ENCODE data around the gene IQSEC1. TPM values are rescaled to one million over a fixed set of nuclear protein-coding genes. Genes with fewer than 3 reads are reported as not detected.

IQSEC1 gene
- total RNA-seq, 1 donor from 2014 or later: 34.2 TPM

- no peak for DNase-seq (ENCODE audit: low spot score, unreplicated experiment)
- Mint-ChIP-seq H3K4me1 (ENCODE audit: low read depth) (peaks cover 15% of the 10 kb centered on the region), H3K4me3 (ENCODE audit: low read depth) (no peak overlapping the region), H3K9me3 (ENCODE audit: low read depth) (no peaks in the 10 kb centered on the region), H3K36me3 (ENCODE audit: insufficient read depth) (no peaks in the 10 kb centered on the region), H3K27me3 (peaks cover 12% of the 10 kb centered on the region), H3K27ac (no peak overlapping the region)
- TF ChIP-seq CTCF (IDR thresholded peaks at IDR 0.05; ENCODE audit: unreplicated experiment): no peak
Observed at GRCh38 chr3:12980596-12981290, 92.5 kb downstream of the IQSEC1 start.

- no peak overlapping the region for H3K4me3 Mint-ChIP-seq (ENCODE audit: low read depth)
- H3K27me3 Mint-ChIP-seq: peaks cover 12% of the 10 kb centered on the region
- no peaks in the 10 kb centered on the region for H3K9me3 Mint-ChIP-seq (ENCODE audit: low read depth)
- no peak for TF ChIP-seq CTCF (IDR thresholded peaks at IDR 0.05; ENCODE audit: unreplicated experiment)
- peaks cover 15% of the 10 kb centered on the region for H3K4me1 Mint-ChIP-seq (ENCODE audit: low read depth)
- H3K27ac Mint-ChIP-seq: no peak overlapping the region
- no peaks in the 10 kb centered on the region for H3K36me3 Mint-ChIP-seq (ENCODE audit: insufficient read depth)
- DNase-seq (ENCODE audit: low spot score, unreplicated experiment): no peak
Observed at GRCh38 chr3:12979947-12980487, 93.2 kb downstream of the IQSEC1 start.

- no peaks in the 10 kb centered on the region for H3K36me3 Mint-ChIP-seq (ENCODE audit: insufficient read depth)
- H3K27ac Mint-ChIP-seq: no peak overlapping the region
- H3K4me1 Mint-ChIP-seq (ENCODE audit: low read depth): peaks cover 15% of the 10 kb centered on the region
- H3K27me3 Mint-ChIP-seq: peaks cover 12% of the 10 kb centered on the region
- H3K9me3 Mint-ChIP-seq (ENCODE audit: low read depth): no peaks in the 10 kb centered on the region
- no peak for TF ChIP-seq CTCF (IDR thresholded peaks at IDR 0.05; ENCODE audit: unreplicated experiment)
- no peak overlapping the region for H3K4me3 Mint-ChIP-seq (ENCODE audit: low read depth)
- DNase-seq (ENCODE audit: low spot score, unreplicated experiment): no peak
Observed at GRCh38 chr3:12979151-12979946, 93.9 kb downstream of the IQSEC1 start.

GRCh38 chr3:12978682-12979081 lies 94.5 kb downstream of the IQSEC1 start:
- no peaks in the 10 kb centered on the region for H3K9me3 Mint-ChIP-seq (ENCODE audit: low read depth)
- H3K4me1 Mint-ChIP-seq (ENCODE audit: low read depth): peaks cover 15% of the 10 kb centered on the region
- H3K27me3 Mint-ChIP-seq: peaks cover 12% of the 10 kb centered on the region
- no peak for DNase-seq (ENCODE audit: low spot score, unreplicated experiment)
- H3K27ac Mint-ChIP-seq: no peak overlapping the region
- TF ChIP-seq CTCF (IDR thresholded peaks at IDR 0.05; ENCODE audit: unreplicated experiment): no peak
- H3K4me3 Mint-ChIP-seq (ENCODE audit: low read depth): no peak overlapping the region
- no peaks in the 10 kb centered on the region for H3K36me3 Mint-ChIP-seq (ENCODE audit: insufficient read depth)

- H3K9me3 Mint-ChIP-seq (ENCODE audit: low read depth): no peaks in the 10 kb centered on the region
- peak overlapping the region; percentile 45 for H3K27ac Mint-ChIP-seq
- TF ChIP-seq CTCF (IDR thresholded peaks at IDR 0.05; ENCODE audit: unreplicated experiment): no peak
- no peaks in the 10 kb centered on the region for H3K36me3 Mint-ChIP-seq (ENCODE audit: insufficient read depth)
- no peak for DNase-seq (ENCODE audit: low spot score, unreplicated experiment)
- H3K27me3 Mint-ChIP-seq: peaks cover 12% of the 10 kb centered on the region
- H3K4me1 Mint-ChIP-seq (ENCODE audit: low read depth): peaks cover 15% of the 10 kb centered on the region
- no peak overlapping the region for H3K4me3 Mint-ChIP-seq (ENCODE audit: low read depth)
Observed at GRCh38 chr3:12977117-12977808, 96.0 kb downstream of the IQSEC1 start.
